HEK293T (cell line): Measurements from ENCODE around the gene ASB5.

Experiments used
- ARNT ChIP-seq: fragments of 450-650 bp; IDR thresholded peaks from 2 replicates; pipeline ENCODE4 v1.6.1; 2017; ENCODE audit warnings: mild to moderate bottlenecking
- BHLHE40 ChIP-seq: fragments of 450-650 bp; IDR thresholded peaks from 2 replicates; pipeline ENCODE4 v1.6.1; 2016; ENCODE audit warnings: mild to moderate bottlenecking, moderate library complexity, borderline replicate concordance
- ELF4 ChIP-seq: fragments of 450-650 bp; IDR thresholded peaks from 2 replicates; pipeline ENCODE4 v1.6.1; 2017; ENCODE audit warnings: antibody characterized with exemption
- FOXA1 ChIP-seq: fragments of 450-650 bp; IDR thresholded peaks from 2 replicates; pipeline ENCODE4 v1.6.1; 2016; ENCODE audit warnings: mild to moderate bottlenecking
- FOXK2 ChIP-seq: fragments of 450-650 bp; IDR thresholded peaks from 2 replicates; pipeline ENCODE4 v1.6.1; 2016; ENCODE audit warnings: mild to moderate bottlenecking
- FOXM1 ChIP-seq: fragments of 450-650 bp; IDR thresholded peaks from 2 replicates; pipeline ENCODE4 v1.6.1; 2017; ENCODE audit warnings: mild to moderate bottlenecking, borderline replicate concordance
- HDGF ChIP-seq: fragments of 450-650 bp; IDR thresholded peaks from 2 replicates; pipeline ENCODE4 v1.6.1; 2017; ENCODE audit warnings: antibody characterized with exemption, borderline replicate concordance
- L3MBTL2 ChIP-seq: fragments of 450-650 bp; conservative IDR thresholded peaks from 2 replicates; pipeline ENCODE4 v1.6.1; 2016; ENCODE audit warnings: mild to moderate bottlenecking
- NFRKB ChIP-seq: fragments of 450-650 bp; IDR thresholded peaks from 2 replicates; pipeline ENCODE4 v1.6.1; 2016; ENCODE audit warnings: mild to moderate bottlenecking, moderate library complexity
- PKNOX1 ChIP-seq: fragments of 450-650 bp; IDR thresholded peaks from 2 replicates; pipeline ENCODE4 v1.6.1; 2016
- SP1 ChIP-seq: fragments of 450-650 bp; IDR thresholded peaks from 2 replicates; pipeline ENCODE4 v1.6.1; 2017
- SUZ12 ChIP-seq: fragments of 450-650 bp; IDR thresholded peaks from 2 replicates; pipeline ENCODE4 v1.6.1; 2016; ENCODE audit warnings: mild to moderate bottlenecking
- TARDBP ChIP-seq: fragments of 450-650 bp; IDR thresholded peaks from 2 replicates; pipeline ENCODE4 v1.6.1; 2016
- ZNF384 ChIP-seq: fragments of 450-650 bp; IDR thresholded peaks from 2 replicates; pipeline ENCODE4 v1.6.1; 2016

- TF ChIP-seq SP1, result no peak
- no peak for TF ChIP-seq PKNOX1
- TF ChIP-seq FOXM1, result no peak
- no peak for TF ChIP-seq L3MBTL2
- TF ChIP-seq ARNT, result no peak
- no peak for TF ChIP-seq TARDBP
- no peak for TF ChIP-seq SUZ12
- no peak for TF ChIP-seq BHLHE40
- TF ChIP-seq NFRKB, result no peak
- no peak for TF ChIP-seq ZNF384
- no peak for TF ChIP-seq FOXA1
- no peak for TF ChIP-seq HDGF
- TF ChIP-seq ELF4, result no peak
- TF ChIP-seq FOXK2, result no peak
These were observed 31.5 kb upstream of the ASB5 start for GRCh38 chr4:176300565-176300964.
